ENCODE results near the gene SGMS1.
"Not testable (repeated sequence)": the region's sequence is repeated elsewhere in the genome, so short reads cannot be mapped to it uniquely, and the experiment has no call there.

The SGMS1 gene

DNA sequence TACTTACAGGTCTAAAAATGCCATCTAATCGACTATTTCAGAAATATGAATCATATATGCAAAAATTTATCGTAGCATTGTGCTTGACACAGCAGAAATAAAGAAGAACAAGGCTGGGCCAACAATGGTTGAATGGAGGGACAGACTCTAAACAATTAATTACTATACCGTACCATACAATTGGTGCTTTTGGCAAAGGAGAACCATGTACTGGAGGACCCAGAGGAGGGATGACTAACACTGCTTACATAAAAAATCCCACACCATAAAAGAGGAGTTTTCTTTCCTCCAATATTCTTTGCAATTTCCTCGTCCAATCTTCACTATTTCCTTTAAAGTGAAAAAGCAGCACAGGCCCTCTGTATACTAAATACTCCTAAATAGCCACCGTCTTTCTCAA lies 94.1 kb downstream of the SGMS1 start:
- DNase-seq, result no peak

- DNase-seq, result no peak
Measured at GRCh38 chr10:50528206-50528605, 95.5 kb downstream of the SGMS1 start.

DNA sequence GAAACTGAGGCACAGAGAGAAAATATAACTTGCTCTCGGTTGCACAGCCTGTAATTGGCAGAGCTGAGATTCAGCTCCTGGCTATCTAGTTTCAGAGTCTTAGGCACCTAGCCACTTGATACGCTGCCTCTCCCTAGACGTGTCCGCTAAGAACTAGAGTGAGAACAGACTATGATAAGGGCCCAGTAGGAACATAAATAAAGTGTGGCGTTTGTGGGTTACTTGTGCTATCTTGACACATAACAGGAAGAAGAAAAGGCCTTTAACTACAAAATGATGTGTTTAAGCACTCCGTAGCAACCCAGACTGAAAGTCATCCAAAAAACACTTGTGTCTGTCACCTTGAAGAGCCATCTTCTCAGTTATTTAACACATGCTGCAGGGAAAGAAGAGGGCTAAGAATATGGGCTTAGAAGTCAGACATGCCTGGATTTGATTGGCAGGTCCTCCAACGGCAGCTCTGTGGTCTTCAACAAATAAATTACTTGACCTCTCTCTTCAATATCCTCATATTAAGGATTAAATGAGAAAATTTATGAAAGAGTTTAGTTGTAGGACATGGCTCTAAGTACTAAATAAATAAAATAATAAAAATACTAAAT lies 96.2 kb downstream of the SGMS1 start:
- DNase-seq, result no peak

GRCh38 chr10:50526185-50526584 lies 97.6 kb downstream of the SGMS1 start:
- no peak for DNase-seq

GRCh38 chr10:50523357-50523756 lies 100.4 kb downstream of the SGMS1 start:
- no peak for DNase-seq

DNA sequence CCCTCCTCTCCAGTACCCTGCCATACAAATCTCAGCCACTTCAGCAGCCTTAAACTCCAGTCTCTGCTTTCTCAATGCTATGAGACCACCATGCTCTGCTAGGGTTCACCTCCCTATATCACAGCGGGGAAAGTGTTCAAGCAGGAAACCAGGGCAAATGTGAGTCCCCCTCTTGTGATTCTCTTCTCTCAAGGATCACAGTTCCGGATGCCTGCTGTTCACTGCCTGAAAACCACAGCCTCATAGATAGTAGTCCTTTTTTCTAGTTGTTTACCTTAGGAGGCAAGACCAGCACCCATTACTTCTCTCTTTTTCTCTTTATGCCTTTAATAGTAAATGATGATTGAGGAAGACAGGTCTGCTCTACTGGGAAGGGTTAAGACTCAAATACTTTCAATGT lies 100.8 kb downstream of the SGMS1 start:
- no peak for DNase-seq

DNA sequence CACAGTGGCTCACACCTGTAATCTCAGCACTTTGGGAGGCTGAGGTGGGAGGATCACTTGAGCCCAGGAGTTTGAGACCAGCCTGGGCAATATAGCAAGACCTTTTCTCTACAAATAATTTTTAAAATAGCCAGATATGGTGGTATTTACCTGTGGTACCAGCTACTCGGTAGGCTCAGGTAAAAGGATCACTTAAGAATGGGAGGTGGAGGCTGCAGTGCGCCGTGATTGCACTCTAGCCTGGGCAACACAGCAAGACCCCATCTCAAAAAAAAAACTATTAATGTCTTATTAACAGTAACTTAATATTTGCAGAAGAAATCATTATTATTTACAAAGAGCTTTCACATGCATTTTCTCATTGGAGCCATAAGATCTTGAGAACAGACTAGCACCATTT lies 103.6 kb downstream of the SGMS1 start:
- no peak for DNase-seq

DNA sequence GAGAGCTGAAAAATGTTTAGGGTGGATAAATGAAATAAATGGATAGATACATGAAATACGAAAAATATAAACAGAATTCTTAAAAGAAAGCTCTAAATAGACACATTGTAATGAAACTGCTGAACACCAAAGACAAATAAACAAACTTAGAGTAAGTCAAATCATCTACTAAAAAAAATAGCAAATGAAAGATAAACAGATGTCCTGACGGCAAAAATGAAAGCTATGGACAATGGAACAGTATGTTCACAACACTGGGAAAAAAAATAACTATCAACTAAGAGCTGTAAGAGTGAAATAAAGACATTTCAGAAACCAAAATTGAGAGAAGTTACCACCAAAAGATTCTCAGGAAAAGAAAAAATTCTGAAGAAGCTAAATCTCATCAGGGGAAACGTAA lies 106.1 kb downstream of the SGMS1 start:
- no peak for DNase-seq

GRCh38 chr10:50516171-50516570 lies 107.6 kb downstream of the SGMS1 start:
- no peak for DNase-seq

DNA sequence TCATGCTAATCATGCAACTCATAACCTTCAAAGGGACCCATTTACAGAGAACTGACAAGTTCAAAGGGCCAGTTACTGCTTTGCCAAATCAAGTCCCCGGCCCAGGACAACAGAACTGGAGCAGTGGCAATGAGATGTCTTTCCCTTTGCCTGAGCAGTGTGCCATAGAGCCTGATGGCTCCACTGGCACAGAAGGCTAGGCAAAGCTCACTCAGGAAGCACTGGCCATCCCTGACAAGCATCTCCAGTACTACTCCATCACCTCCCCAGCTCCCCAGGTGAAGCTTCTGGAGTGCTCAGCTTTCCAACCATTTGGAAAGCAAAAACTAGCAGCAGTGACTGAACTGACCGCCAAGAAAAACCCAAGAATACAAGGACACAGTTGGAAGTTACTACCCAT lies 108.3 kb downstream of the SGMS1 start:
- DNase-seq, result no peak

- no peak for DNase-seq
Measured at GRCh38 chr10:50514995-50515394, 108.8 kb downstream of the SGMS1 start.

GRCh38 chr10:50513956-50514355 lies 109.8 kb downstream of the SGMS1 start:
- no peak for DNase-seq

DNA sequence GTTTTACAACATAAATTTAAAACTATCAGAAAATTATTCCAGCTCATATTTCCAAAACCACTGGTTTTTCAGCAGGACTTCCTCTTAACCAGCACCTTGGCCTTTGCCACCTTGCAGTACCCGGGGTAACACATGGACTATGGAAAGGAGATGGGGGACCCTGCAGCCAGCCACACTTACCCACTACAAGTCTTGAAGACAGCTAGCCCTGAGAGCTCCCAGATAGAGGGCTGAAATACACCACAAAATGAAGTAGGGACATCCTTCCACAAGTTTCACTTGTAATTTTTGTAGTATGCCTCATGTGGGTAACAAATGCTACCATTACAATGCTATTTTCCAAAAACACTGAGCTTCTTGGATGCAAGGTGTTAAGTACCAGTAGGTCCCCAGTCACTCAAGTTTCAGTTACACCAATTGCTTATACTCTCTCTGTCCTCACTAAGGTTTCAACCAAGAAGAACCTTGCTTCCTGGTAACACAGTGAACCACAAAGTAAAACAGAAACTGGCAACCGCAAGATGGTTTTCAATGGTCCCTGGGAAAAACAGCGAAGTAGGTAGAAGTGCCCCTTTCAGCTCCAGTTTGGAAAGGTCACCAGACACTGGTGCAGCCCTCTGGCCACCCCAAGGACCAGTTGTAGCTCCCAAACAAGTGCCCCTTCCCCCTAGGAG lies 110.9 kb downstream of the SGMS1 start:
- no peak for DNase-seq

- DNase-seq, result no peak
Measured at GRCh38 chr10:50512214-50512595, 111.6 kb downstream of the SGMS1 start.

DNA sequence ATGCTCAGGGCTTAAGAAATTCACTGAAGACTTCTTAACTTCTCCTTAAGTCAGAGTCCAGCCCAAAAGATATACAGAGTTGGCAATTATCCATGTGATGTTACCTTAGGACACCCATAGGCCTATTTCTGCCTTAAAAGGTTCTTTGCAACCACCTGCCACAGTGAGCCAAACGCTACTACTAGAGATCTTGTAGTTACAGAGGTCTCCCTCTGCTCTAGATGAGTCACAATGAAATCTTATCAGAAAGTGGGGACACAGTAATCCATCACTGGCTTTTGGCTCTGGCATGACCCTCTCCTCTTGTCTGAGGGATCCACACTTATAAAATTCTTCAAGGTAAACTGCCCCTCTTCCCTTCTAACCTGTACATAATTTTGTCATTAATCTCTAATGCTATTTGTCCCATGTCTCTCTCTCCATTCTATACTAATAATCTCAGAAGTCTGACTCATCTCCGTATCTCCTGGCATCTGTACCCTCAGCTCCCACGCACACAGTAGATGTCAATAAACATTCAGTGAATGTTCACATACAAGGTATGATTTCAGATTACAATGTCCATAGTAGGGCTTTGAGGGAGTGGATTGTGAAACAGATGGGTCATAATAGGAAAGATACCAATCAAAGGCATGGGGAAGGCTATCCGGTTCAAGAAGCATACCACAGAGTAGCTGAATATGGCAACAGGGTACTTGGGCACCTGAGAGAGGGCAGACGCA lies 112.1 kb downstream of the SGMS1 start:
- peak; percentile 8 for DNase-seq

DNA sequence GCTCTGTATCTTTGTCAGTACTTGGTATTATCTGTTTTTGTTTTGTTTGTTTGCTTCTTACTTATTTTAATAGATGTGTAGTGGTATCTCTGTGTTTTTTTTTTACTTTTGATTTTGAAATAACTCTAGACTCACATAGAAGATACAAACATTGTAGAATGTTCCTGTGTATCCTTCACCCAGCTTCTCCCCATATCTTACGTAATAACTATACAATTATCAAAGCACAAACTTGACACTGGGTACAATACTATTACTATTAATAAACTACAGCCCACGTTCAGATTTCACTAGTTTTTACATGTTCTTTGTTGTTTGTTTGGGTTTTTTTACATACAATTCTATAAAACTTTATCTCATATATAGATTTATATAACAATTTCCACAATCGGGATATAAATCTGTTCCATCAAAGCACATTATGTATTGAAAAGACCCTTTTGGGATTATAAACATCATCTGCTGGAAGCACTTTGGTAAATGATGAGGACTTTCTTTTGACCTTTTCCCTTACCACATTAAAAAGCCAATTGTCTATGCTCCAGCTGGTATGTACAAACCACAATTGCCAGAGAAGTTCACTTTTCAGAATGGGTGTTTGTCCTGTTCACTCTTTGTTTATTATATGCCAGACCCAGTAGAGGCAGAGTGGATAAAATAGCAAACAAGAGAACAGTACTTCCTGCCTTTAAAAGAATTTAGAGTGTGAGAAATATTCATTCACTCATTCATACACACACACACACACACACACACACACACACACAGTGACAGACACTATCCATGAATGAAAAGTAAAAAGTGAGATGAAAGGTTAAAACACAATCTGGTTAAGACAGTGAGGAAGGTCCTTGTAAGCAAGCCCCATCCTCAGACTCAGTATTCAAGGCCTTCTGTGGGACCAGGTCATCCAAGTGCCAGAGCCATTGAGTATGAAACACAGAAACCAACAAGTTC lies 113.0 kb downstream of the SGMS1 start:
- no peak for DNase-seq

DNA sequence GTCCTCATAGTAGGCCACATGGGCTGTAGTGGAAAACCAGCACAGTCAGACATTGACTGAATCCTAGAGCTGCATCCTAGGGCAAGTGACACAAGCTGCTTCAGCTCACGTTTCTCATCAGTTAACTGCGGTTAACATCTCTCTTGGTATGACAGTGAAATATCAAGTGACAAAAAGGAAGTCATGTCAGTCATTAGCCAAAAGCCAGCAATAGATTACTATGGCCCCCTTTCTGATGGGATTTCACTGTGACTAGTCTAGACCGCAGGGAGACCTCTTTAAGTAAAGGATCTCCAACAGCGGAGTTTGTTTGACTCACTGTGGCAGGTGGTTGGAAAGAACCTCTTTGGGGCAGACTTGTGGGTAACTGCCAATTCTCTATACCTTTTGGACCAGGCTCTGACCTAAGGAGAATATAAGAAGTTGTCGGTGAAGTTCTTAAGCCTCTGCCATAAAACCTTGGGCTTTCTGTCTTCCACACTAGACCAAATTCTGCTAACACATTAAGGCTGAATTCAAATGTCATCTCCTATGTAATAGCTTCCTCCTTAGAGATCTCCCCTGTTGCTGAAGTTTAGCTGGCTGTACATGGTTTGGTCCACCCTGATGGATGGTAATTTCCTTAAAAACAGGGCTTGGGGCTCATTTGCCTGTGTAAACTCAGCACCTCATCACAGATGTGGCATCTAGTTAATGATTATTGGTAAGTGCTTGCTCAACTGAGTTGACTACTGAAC lies 115.3 kb downstream of the SGMS1 start:
- no peak for DNase-seq

DNA sequence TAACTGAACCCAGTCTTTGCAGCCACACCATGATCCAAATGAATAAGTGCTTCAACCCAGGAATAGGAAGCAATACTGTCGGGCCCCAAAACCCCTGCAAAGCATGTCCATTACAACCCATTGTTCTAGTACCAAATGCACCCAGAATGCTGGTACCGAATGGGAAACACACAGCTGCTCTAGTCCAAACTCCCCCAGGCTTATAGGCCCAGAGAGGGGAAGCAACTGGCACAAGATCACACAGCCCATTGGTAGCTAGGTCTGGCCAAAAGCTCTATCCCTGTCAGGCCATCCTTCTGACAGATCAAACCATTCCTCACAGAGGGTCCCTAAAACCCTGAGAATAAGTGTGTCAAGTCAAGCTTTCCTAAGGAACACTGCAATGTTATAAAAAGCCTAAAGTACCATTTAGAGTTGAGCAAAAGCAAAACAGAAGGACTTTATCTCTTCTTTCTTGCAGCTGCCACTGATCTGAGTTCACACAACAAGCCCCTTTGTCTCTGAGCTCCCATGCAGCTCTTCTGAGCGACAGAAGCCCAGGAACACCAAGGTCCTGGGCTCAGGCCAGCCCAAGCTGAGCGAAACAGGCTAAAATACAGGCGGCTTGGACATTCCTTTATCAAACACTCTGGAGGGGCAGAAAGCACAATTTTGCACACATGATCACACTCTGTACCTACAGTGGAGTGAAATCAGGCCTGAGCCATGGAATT lies 116.7 kb downstream of the SGMS1 start:
- no peak for DNase-seq

DNA sequence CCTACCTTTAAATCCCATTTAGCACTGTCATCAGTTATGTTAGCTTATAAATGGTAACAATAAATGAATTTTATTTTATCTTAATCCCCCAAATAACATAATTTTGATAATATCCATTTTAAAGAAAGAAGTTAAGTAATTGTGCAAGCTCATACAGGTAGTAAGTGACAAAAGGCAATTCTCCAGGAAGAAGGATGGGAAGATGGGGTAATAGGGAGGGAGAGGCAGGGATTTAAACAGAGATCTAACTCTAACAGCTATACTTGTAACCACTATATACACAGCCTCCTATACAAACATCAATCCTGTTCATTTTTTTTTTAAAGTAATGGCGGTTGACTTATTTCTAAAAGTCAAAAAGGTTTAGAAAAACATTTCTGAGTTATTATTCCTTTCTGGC lies 119.4 kb downstream of the SGMS1 start:
- DNase-seq, result no peak

DNA sequence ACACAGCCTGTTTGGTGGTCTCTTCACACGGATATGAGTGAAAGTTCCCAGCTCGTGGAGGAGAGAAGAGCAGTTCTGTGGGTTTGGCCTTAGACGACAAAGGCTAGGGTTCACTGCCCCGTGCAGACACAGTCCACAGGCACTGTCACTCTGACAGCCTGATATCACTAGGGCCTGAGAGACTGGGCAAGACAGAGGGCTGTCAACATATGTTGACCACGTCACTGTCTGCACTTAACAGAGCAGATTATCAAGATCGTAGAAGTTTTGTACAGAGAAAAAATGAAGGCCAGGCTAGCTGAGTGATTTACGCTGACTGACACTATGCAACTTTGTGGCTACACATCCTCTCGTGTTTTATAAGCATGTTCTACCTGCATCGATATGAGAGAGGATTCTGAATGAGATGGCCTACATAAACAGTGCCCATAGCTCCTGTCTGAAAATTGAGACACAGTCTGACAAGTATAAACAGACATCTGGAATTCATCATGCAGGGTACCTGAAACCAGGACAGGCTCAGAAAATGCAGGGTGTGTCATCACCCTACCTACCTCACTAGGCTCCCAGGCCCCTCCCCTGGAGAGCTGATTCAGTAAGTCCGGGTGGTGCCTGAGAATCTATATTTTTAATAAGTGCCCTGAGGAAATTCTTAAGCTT lies 120.0 kb downstream of the SGMS1 start:
- no peak for DNase-seq

DNA sequence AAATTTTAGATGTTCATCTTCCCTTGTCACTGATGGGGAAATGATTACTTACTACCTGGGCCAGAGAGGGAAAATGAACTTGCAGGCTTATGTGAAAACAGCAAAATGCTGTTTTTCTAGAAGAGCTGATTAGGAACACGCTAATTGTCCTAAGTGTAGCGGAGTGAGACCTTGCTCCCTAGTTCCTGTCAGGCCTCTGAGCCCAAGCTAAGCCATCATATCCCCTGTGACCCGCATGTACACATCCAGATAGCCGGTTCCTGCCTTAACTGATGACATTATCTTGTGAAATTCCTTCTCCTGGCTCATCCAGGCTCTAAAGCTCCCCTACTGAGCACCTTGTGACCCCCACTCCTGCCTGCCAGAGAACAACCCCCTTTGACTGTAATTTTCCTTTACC lies 120.6 kb downstream of the SGMS1 start:
- not testable (repeated sequence) for DNase-seq

All from stimulated activated CD4-positive, alpha-beta T cell treated with anti-CD3 and anti-CD28 coated beads, Interleukin-4, amount 100 ng/mL, for 1 hour (primary cell).